Measurements from ENCODE around the gene FAM98C. TPM values are rescaled to one million over a fixed set of nuclear protein-coding genes. Genes with fewer than 3 reads are reported as not detected.
"Not testable (repeated sequence)": the region's sequence is repeated elsewhere in the genome, so short reads cannot be mapped to it uniquely, and the experiment has no call there.

FAM98C gene
- polyA plus RNA-seq, 6 donors from 2014 or later: 3.6 to 23.8 (median 14.2) TPM

DNA sequence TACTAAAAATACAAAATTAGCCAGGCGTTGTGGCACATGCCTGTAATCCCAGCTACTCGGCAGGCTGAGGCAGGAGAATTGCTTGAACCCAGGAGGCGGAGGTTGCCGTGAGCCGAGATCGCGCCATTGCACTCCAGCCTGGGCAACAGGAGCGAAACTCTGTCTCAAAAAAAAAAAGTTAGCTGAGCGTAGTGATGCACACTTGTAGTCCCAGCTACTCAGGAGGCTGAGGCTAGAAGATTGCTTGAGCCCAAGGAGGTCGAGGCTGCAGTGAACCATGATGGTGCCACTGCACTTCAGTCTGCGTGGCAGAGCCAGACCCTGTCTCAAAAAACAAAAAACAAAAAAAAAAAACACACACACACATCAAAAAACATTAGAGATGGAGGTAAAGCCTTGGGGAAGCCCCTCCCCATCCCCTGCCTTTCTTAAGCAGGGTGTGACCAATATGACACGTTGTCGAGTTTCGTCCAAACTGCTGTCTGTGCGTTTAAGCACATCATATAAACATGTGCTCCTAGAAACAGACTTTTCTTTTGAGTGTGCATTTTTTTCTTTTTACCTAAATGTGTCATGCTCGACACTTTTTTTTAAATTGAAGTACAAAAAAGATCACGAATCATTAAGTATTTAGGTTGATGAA, 24.3 kb downstream of the FAM98C start:
- not testable (repeated sequence) for DNase-seq
- peak; percentile 34 to 51 for ATAC-seq (ENCODE audit: low read depth in 2 of 2)

DNA sequence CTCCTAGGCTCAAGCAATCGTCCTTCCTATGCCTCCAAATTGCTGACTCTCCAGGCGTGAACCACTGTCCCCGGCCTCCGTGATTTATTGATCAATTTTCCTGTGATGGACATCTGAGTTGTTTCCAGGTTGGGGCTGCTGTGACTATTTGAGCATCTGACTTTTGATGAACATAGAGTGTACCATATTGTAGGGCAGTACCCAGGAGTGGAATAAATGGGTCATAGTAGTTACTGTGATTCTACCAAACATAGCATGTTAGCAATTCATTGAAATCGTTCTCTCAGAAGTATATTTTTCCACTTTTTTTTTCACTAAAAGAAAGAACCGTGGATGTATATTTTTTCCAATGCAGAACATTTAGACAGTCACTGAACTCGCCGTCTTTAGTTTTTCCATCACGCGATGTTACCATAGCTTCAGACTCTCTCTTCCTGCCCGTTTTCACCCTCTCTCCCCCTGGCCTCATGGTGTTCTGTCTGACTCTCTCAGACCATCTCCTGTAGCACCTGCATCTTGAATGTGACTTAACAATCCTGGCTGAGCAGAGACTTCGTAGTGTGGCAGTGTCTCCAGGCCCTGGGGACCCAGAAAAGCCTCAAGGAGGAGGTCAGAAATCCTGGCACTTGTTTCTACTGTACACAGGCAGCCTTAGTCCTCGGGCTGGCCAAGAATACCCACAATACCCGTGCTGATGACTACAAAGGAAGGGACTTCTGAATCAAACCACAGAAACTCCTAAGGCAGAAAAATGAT, 26.3 kb downstream of the FAM98C start:
- no peaks in the 10 kb centered on the region for H3K36me3 Mint-ChIP-seq
- peaks cover 21 to 29% (median 24%) of the 10 kb centered on the region in 3 donors for H3K4me1 Mint-ChIP-seq
- peak overlapping the region in 1 of 6 donors; percentile 13 for H3K27ac Mint-ChIP-seq
- no peak overlapping the region for H3K4me3 Mint-ChIP-seq
- H3K9me3 Mint-ChIP-seq: peaks cover 0 to 1% (median 0%) of the 10 kb centered on the region in 7 donors
- no peak for ATAC-seq (ENCODE audit: low read depth in 2 of 2)
- no peak for DNase-seq
- peaks cover 0 to 17% (median 17%) of the 10 kb centered on the region in 3 donors for H3K27me3 Mint-ChIP-seq

More for the DNA sequence above, 24.3 kb downstream of the FAM98C start:
- H3K27ac Mint-ChIP-seq: peak overlapping the region in 4 of 6 donors; percentile 24 to 81 (median 65)
- H3K36me3 Mint-ChIP-seq, H3K27me3 Mint-ChIP-seq, H3K9me3 Mint-ChIP-seq: not testable (repeated sequence)
- peak overlapping the region in 1 of 8 donors; percentile 62 for H3K4me3 Mint-ChIP-seq
- peaks cover 14 to 24% (median 16%) of the 10 kb centered on the region in 3 donors for H3K4me1 Mint-ChIP-seq

- H3K9me3 Mint-ChIP-seq: peaks cover 0 to 2% (median 0%) of the 10 kb centered on the region in 7 donors
- ATAC-seq (ENCODE audit: low read depth in 2 of 2) (no peak), DNase-seq (no peak)
- H3K4me1 Mint-ChIP-seq: peaks cover 24 to 31% (median 24%) of the 10 kb centered on the region in 3 donors
- no peaks in the 10 kb centered on the region for H3K36me3 Mint-ChIP-seq
- H3K4me3 Mint-ChIP-seq: no peak overlapping the region
- H3K27ac Mint-ChIP-seq: no peak overlapping the region
- peaks cover 0 to 22% (median 22%) of the 10 kb centered on the region in 3 donors for H3K27me3 Mint-ChIP-seq
Observed at GRCh38 chr19:38429811-38430156, 26.9 kb downstream of the FAM98C start.

GRCh38 chr19:38430931-38431330, 28.0 kb downstream of the FAM98C start:
- Mint-ChIP-seq H3K27ac (no peak overlapping the region), H3K4me1 (peaks cover 14 to 25% (median 19%) of the 10 kb centered on the region in 3 donors), H3K4me3 (no peak overlapping the region), H3K36me3 (no peaks in the 10 kb centered on the region), H3K9me3 (peaks cover 0 to 2% (median 0%) of the 10 kb centered on the region in 7 donors), H3K27me3 (peaks cover 0 to 30% (median 22%) of the 10 kb centered on the region in 3 donors)
- DNase-seq: no peak
- ATAC-seq (ENCODE audit: low read depth in 2 of 2): no peak

- peaks cover 7 to 10% (median 8%) of the 10 kb centered on the region in 3 donors for H3K4me1 Mint-ChIP-seq
- H3K9me3 Mint-ChIP-seq: peaks cover 0 to 2% (median 0%) of the 10 kb centered on the region in 7 donors
- ATAC-seq (ENCODE audit: low read depth in 2 of 2): peak; percentile 75 to 81
- no peak for DNase-seq
- peaks cover 4 to 45% (median 29%) of the 10 kb centered on the region in 3 donors for H3K27me3 Mint-ChIP-seq
- peak within 1 kb of the TSS in 4 of 8 donors; percentile 13 to 82 (median 53) for H3K4me3 Mint-ChIP-seq
- no peaks in the 10 kb centered on the region for H3K36me3 Mint-ChIP-seq
- peak within 1 kb of the TSS in 2 of 6 donors; percentile 3 to 78 for H3K27ac Mint-ChIP-seq
Observed at GRCh38 chr19:38433268-38433733, 30.4 kb downstream of the FAM98C start, which contains the start of gene RYR1. Gene RYR1 (plus strand): TSS chr19:38433691. CDS start chr19:38433830, 139 bp downstream.

GRCh38 chr19:38434549-38435051, 31.7 kb downstream of the FAM98C start:
- DNase-seq: no peak
- no peak for ATAC-seq (ENCODE audit: low read depth in 2 of 2)
- Mint-ChIP-seq H3K4me3 (peak overlapping the region in 1 of 8 donors; percentile 13), H3K27ac (peak overlapping the region in 1 of 6 donors; percentile 3), H3K9me3 (peaks cover 0 to 4% (median 0%) of the 10 kb centered on the region in 7 donors), H3K36me3 (no peaks in the 10 kb centered on the region), H3K4me1 (peaks cover 7 to 10% (median 8%) of the 10 kb centered on the region in 3 donors), H3K27me3 (peaks cover 4 to 45% (median 24%) of the 10 kb centered on the region in 3 donors)

GRCh38 chr19:38437295-38437694, 34.4 kb downstream of the FAM98C start:
- peaks cover 10 to 14% (median 13%) of the 10 kb centered on the region in 3 donors for H3K4me1 Mint-ChIP-seq
- no peak overlapping the region for H3K4me3 Mint-ChIP-seq
- H3K9me3 Mint-ChIP-seq: peaks cover 0 to 4% (median 0%) of the 10 kb centered on the region in 7 donors
- no peak for ATAC-seq (ENCODE audit: low read depth in 2 of 2)
- H3K27me3 Mint-ChIP-seq: peaks cover 9 to 48% (median 33%) of the 10 kb centered on the region in 3 donors
- no peak for DNase-seq
- H3K36me3 Mint-ChIP-seq: no peaks in the 10 kb centered on the region
- H3K27ac Mint-ChIP-seq: no peak overlapping the region

DNA sequence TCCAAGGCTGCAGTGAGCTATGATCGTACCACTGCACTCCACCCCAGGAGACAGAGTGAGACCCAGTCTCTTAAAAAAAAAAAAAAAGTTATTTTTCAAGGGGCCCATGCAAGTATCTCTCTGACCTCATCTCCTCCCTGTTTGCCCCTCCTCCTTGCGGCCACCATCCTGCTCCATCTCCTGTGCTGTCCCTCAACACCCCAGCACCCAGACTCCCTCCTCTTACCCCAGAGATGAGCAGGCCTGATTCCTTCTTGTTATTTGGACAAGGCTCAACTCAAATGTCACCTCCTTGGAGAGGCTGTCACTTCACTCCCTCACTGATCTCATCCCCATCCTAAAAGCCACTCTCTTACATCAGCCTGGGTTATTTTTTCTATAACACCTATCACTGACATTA, 35.0 kb downstream of the FAM98C start:
- H3K27ac Mint-ChIP-seq: no peak overlapping the region
- peaks cover 0 to 4% (median 0%) of the 10 kb centered on the region in 7 donors for H3K9me3 Mint-ChIP-seq
- DNase-seq: no peak
- H3K4me3 Mint-ChIP-seq: no peak overlapping the region
- H3K27me3 Mint-ChIP-seq: peaks cover 9 to 50% (median 34%) of the 10 kb centered on the region in 3 donors
- peaks cover 10 to 14% (median 13%) of the 10 kb centered on the region in 3 donors for H3K4me1 Mint-ChIP-seq
- H3K36me3 Mint-ChIP-seq: no peaks in the 10 kb centered on the region
- no peak for ATAC-seq (ENCODE audit: low read depth in 2 of 2)

- no peaks in the 10 kb centered on the region for H3K36me3 Mint-ChIP-seq
- peaks cover 0 to 2% (median 0%) of the 10 kb centered on the region in 7 donors for H3K9me3 Mint-ChIP-seq
- peaks cover 12 to 49% (median 38%) of the 10 kb centered on the region in 3 donors for H3K27me3 Mint-ChIP-seq
- ATAC-seq (ENCODE audit: low read depth in 2 of 2): no peak
- no peak overlapping the region for H3K4me3 Mint-ChIP-seq
- peaks cover 3 to 5% (median 5%) of the 10 kb centered on the region in 3 donors for H3K4me1 Mint-ChIP-seq
- no peak for DNase-seq
- no peak overlapping the region for H3K27ac Mint-ChIP-seq
Observed at GRCh38 chr19:38440592-38440991, 37.7 kb downstream of the FAM98C start.

- H3K4me1 Mint-ChIP-seq: peaks cover 3 to 5% (median 5%) of the 10 kb centered on the region in 3 donors
- H3K27me3 Mint-ChIP-seq: peaks cover 12 to 50% (median 39%) of the 10 kb centered on the region in 3 donors
- no peak for ATAC-seq (ENCODE audit: low read depth in 2 of 2)
- H3K9me3 Mint-ChIP-seq: peaks cover 0 to 2% (median 0%) of the 10 kb centered on the region in 7 donors
- no peak for DNase-seq
- H3K4me3 Mint-ChIP-seq: no peak overlapping the region
- peak overlapping the region in 4 of 6 donors; percentile 9 to 89 (median 58) for H3K27ac Mint-ChIP-seq
- no peaks in the 10 kb centered on the region for H3K36me3 Mint-ChIP-seq
Observed at GRCh38 chr19:38441657-38442348, 38.9 kb downstream of the FAM98C start.

GRCh38 chr19:38442736-38443135, 39.8 kb downstream of the FAM98C start:
- DNase-seq: no peak
- Mint-ChIP-seq H3K4me3 (no peak overlapping the region), H3K27me3 (peaks cover 12 to 49% (median 38%) of the 10 kb centered on the region in 3 donors), H3K36me3 (no peaks in the 10 kb centered on the region), H3K27ac (peak overlapping the region in 1 of 6 donors; percentile 42), H3K4me1 (peaks cover 3 to 5% (median 5%) of the 10 kb centered on the region in 3 donors), H3K9me3 (peaks cover 0 to 3% (median 0%) of the 10 kb centered on the region in 7 donors)
- no peak for ATAC-seq (ENCODE audit: low read depth in 2 of 2)

DNA sequence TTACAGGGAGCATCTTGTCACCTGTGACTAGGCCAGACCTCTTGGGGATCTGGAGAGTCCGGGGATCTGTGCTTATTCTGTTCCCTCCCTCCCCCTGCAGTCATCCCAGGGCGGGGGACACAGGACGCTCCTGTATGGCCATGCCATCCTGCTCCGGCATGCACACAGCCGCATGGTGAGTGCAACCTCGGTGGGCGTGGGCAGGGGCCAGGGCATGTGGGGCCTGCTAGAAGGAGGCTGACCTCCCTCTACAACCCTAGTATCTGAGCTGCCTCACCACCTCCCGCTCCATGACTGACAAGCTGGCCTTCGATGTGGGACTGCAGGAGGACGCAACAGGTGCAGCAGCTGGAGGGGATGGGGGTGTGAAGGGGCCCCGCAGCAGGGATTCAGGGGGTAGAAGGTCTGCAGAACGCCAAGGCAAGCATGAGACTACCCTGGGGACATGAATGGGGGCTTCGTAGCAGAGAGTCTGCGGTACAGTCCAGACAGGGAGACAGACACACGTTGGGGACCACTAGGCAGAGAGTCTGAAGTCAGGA, 40.6 kb downstream of the FAM98C start:
- DNase-seq (no peak), ATAC-seq (ENCODE audit: low read depth in 2 of 2) (no peak)
- Mint-ChIP-seq H3K27me3 (peaks cover 8 to 42% (median 32%) of the 10 kb centered on the region in 3 donors), H3K4me1 (peaks cover 3 to 5% (median 5%) of the 10 kb centered on the region in 3 donors), H3K36me3 (peaks cover 0 to under 1% of the 10 kb centered on the region in 2 donors), H3K27ac (no peak overlapping the region), H3K9me3 (peaks cover 0 to 6% (median 0%) of the 10 kb centered on the region in 7 donors), H3K4me3 (no peak overlapping the region)

Data from naive B cell (primary cell).